ENCODE results near the gene KLHL10. TPM values are rescaled to one million over a fixed set of nuclear protein-coding genes. Genes with fewer than 3 reads are reported as not detected.
"Not testable (repeated sequence)": the region's sequence is repeated elsewhere in the genome, so short reads cannot be mapped to it uniquely, and the experiment has no call there.

Gene KLHL10
- total RNA-seq, 1 experiment from 2014 or later: not detected

DNA sequence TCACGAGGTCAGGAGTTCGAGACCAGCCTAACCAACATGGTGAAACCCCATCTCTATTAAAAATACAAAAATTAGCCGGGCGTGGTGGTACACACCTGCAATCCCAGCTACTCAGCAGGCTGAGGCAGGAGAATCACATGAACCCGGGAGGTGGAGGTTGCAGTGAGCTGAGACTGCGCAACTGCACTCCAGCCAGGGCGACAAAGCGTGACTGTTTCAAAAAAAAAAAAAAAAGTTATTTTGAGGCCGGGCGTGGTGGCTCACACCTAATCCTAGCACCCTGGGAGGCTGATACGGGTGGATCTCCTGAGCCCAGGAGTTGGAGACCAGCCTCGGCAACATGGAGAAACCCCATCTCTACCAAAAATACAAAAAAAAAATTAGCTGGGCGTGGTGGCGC is 13.8 kb downstream of the KLHL10 start:
- not testable (repeated sequence) for DNase-seq (ENCODE audit: low read depth)

DNA sequence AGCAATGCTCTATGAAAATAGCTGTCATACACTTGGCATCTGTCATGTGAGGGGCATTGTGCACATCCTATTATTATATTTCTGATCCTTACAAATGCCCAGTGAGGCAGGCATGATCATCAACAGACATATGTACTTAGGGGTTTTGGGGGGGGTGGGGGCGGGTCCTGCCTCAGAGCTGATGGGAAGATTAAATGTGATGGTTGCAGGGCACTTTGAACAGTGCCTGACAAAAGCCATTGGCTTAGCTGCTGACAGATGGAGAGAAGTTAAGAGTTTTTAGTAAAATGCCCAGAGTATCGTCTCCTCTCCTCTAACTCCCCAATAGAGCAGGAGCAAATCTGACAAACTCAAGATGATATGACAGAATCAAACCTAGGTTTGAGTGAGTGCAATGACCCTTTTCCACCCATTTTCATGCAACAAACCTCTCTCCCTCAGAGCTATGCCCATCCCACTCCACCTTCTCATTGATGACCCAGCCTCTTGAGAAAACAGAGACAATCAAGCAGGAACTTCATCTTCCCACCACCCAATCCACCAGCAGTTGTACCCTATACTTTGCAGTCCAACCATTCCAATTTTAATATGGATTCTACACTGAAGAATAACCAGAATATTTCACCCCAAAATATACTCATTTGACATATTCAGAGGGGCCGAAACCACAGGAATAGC is 22.8 kb downstream of the KLHL10 start:
- no peak for DNase-seq (ENCODE audit: low read depth)

DNA sequence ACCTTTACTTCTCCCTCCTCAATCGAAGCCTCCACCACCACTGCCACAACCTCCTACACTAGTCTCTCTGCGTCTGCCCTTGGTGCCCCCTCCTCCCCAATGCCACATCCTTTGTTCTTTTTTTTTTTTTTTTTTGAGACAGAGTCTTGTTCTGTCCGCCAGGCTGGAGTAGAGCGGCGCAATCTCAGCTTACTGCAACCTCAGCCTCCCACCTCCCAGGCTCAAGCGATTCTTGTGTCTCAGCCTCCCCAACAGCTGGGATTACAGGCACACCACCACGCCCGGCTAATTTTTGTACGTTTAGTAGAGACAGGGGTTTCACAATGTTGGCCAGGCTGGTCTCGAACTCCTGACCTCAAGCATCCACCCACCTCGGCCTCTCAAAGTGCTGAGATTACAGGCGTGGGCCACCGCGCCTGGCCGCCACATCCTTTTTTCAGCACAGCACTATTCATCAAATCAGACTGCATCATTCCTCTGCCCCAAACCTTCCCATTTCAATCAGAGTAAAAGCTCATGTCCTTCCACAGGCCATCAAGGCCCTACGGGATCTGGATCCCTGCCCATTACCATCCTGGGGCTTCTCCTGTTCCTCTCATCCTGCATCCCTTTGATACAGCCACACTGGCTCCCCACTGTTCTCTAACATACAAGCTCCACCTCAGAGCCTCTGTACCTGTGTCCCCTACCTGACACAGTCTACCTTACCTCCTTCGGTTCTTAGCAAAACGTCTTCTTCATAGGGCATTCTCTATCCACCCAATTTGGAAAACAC is 25.6 kb downstream of the KLHL10 start:
- DNase-seq (ENCODE audit: low read depth): no peak

DNA sequence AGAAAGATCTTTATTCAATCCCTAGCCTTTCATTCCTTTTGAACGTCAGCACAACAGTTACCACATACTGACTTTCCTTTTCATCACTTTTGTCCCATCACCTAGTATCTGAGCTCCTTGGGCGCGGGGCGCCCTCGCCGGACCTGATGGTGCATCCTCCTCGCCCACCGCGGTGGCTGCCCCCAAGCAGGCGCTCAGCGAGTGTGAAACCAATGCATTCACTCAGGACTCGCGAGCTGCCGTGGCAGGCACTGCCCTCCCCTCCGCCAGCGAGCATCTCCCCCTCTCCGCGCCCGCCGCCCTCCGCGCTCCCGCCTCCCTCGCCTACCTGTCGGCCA is 26.8 kb downstream of the KLHL10 start:
- DNase-seq (ENCODE audit: low read depth): peak; percentile 11

DNA sequence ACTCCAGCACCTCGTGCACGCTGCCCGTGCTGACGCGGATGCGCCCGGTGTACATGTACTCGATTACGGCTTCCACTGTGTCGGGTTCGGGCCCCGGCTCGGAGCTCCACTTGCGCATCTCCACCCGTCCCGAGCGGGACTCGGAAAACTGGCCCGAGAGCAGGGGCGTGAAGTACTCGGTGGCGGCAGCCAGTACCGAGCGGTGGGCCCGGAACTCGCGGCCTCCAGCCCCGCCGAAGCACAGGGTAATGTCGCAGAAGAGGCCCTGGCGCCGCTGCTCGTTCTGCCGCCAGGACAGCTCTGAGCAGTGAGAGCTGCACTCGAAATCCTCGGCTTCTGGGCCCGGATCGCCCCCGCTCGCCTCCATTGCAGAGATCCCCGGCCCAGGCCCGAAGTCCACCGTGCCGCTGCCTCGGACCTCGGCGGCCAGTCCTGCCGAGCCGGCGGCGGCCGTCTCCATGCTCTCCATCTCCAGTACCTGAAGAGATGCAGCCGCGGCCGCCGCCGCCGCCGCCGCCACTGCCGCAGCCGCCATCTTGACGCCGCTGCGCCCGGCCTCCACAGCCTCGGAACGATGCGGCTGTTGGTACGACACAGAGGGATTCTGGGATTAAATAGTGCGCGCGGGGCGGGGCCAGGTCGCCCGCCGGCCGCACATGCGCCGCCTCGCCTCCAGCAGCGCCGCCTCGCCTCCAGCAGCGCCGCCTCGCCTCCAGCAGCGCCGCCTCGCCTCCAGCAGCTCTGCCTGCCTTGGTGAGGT is 27.4 kb downstream of the KLHL10 start, which contains the start of gene KLHL11:
TSS of gene KLHL11 (minus strand) at position 588 of the 760 bp plus-strand sequence. CDS start at position 535, 53 bp downstream.
- DNase-seq (ENCODE audit: low read depth): peak; percentile 84

DNA sequence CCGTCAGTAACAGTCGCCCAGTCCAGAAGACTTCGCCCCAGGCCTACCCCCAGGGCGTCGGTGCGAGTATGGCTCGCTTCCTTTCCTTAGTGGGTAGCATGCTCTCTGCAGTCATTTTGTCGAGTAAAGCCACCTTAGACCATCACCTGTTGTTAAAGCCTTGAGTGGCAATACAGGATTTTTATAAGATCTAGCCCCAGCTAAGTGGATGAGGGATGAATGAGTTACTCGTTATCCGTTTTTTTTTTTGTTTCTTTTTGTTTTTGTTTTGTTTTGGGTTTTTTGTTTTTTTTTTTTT is 27.9 kb downstream of the KLHL10 start:
- DNase-seq (ENCODE audit: low read depth): no peak

DNA sequence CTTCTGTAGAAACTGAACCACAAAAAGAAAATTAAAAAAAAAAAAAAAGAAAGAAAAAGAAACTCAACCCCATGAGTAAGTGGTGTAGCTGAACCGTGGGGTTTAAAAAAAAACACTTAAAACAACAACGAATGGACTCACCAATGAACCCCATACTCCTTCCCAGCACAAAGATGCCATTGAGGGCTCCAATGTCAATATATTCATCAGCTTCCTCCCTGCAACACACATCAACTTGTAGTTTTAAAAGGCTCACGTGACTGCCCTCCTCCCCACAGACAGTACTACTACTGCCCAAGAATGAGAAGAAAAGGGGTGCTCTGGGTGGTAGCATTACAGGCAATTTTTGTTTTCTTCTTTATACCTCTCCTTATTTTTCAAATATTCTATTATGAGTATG is 30.9 kb downstream of the KLHL10 start:
- peak; percentile 10 for DNase-seq (ENCODE audit: low read depth)

DNA sequence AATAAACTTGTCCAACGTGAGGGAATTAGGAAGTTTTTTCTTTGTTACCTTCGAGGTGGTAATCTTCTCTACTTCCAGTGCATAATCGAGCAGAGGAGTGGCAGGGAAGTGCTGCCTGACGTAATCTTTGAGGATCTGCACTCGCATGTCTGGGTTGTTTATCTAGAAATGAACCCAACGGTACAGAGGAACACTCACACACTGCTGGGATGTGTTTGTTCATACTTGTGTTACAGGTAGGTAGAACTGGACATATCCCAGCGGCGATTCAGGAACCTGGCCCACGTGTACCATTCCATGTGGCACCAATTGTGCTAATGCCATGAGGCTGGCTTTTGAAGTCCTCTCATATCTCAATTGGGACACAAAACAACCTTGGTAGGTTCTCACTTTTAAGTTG is 31.8 kb downstream of the KLHL10 start:
- DNase-seq (ENCODE audit: low read depth): no peak

DNA sequence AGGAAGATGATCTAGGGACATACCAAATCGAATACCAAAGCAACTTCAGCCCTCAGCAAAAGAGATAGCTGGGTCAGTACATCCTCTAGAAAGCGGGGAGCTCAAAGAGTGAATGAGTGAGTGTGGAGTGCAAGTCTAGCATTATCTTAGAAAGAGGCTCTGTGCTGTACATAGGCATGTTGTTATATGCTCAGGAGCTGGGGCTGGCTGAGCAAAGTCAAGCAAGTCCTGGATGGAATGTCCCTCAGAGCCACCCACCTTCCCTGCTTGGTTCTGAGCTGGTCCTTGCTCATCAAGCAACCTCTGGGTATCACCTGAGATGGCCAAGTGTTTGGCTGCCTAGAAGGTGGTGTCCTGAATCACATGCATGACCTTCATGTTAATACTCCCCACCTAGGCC is 32.5 kb downstream of the KLHL10 start:
- DNase-seq (ENCODE audit: low read depth): no peak

DNA sequence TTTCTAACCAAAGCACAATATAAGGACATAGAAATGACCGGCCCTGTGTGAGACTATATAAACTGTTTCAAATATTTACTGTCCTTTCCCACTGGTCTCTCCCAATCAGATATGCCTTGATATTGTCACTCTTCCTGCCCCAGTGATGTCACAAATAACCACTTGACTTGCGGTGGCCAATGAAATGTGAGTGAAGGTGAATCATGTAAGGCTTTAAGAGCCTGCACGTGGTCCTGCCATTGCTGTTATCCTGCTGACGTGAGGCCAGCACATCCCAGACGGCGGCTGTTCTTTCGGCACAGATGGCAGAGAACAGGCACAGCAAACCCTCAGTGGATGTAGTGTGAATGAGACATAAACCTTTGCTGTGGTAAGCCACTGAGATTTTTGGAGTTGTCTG is 33.0 kb downstream of the KLHL10 start:
- no peak for DNase-seq (ENCODE audit: low read depth)

DNA sequence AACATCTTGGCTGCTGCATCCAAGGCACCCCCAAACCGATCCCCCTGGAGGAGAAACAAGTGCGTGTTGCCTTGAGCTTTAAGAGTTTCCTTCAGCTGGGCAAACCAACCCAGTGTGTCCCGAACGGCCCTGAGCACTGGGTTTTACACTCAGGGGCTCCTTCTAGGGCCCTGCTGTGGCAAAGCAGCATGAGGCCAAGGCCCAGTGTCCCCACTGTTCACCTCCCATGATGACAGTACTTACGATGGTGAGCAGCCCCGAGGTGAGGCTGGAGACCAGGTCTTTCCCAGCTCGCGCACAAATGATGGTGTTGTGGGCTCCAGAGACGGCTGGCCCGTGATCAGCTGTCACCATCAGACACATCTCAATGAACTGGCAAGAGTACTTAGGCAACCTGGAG is 34.2 kb downstream of the KLHL10 start:
- no peak for DNase-seq (ENCODE audit: low read depth)

DNA sequence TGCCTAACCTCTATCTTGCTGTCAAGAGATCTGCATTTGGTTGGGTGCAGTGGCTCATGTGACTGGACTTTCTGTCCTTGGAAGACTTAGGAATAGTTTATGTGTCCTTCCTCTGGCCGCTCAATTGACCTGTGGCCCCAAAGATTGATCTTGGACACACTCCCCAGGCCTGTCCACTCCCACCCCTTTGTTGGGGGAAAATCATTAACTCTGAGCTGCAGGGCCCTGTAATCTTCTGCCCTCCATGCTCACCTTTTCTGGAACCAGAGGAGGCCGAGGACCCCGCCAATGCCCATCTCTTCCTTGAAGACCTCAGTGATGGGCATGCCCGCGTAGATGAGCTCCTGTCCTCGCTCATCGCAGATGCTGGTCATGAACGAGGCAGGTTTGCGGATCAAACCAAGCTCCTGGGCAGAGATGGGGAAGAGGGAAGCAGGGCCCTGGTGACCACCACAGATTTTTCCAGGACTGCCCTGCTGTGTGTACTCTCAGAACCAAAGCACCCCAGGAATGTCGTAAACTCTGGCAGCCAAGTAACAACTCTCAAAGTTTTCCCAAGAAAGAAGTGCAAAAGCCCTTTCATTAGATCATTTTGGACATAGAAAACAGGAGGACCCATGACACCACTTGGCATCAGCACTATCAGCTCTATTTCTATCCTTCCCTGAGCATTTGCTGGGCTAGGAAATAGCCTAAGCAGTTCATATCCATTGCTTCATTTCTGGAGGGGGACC is 36.1 kb downstream of the KLHL10 start:
- DNase-seq (ENCODE audit: low read depth): no peak

DNA sequence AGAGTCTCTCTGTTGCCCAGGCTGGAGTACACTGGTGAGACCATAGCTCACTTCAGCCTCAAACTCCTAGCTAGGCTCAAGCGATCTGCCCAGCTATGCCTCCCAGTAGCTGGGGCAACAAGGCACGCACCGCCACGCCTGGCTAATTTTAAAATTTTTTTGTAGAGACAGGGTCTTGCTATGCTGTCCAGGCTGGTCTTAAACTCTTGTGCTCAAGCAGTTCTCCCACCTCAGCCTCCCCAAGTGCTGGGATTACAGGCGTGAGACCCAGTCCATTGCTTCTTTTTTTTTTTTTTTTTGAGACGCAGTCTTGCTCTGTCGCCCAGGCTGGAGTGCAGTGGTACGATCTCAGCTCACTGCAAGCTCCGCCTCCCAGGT is 36.7 kb downstream of the KLHL10 start:
- DNase-seq (ENCODE audit: low read depth): not testable (repeated sequence)

DNA sequence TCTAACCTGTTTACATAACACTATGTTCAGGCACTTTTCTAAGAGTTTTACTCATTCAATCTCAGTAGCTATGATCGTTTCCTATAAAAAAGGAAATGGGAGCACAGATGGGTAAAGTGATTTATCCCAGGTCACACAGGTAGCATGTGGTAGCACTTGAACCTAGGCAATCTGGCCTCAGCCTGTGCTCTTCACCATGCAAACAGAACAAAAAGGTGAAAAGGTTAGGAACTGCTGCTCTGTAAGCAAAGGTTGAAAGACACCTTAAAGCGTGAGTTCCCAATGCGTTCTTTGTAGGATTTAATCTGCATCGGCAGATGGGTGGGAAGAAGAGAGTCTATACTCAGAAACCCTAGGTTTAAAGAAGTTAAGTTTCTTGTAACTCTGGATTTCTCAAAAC is 42.5 kb downstream of the KLHL10 start:
- DNase-seq (ENCODE audit: low read depth): no peak

DNA sequence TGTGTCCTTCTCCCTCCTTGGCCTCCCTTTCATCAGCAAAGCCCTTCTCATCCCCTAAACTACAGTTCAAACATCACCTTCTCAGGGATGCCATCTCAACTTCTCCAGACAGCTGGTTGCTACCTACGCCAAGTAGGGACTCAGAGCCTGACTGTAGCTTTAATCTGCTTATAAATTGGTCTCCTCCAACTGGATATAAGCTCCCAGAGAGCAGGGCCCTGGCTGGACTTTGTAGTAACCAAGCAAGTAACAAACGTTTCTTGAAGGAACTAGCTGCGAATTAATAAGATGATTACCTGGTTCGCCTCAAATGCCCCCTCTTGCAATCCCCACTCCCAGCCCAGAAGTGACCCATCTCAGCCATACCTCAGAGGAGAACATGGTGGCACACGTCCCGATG is 45.1 kb downstream of the KLHL10 start:
- DNase-seq (ENCODE audit: low read depth): no peak

DNA sequence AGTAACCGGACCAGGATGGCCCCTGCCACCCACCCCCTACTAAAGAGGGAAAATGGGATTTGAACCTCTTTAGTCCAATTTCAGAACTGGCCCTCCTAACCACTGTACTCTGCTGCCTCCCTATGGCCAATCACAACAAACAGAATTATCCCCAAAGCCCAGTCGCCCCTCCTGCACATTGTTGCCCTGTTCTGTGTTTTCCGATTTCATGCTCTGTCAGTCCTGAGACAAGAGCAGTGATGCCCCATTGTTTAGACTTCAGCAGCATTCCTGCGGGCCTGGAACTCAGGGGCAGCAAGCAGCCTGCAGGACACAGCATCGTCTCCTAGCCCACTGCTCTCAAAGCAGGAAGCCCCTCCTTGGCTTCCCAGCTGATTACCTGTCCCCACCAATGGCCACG is 48.1 kb downstream of the KLHL10 start:
- no peak for DNase-seq (ENCODE audit: low read depth)

DNA sequence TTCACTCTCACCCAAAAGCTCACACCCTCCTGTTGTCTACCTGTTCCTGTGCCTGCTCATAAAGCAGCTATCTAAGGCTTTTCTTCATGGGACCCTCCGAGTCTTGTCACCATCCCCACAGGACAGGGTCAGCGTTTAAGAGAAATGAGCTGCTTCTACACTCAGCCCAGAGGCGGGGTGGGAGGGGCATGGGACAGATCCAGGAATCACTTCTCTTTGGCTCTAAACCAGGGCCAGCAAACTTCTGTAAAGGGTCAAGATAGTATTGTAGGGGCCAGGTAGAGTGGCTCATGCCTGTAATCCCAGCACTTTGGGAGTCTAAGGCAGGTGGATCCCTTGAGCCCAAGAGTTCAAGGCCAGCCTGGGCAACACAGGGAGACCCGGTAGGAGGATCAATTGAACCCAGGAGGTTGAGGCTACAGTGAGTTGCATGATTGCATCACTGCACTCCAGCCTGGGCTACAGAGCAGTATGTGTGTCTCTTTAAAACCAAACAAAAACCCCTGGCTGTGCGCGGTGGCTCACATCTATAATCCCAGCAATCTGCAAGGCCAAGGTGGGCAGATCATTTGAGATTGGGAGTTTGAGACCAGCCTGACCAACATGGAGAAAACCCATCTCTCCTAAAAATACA is 50.8 kb downstream of the KLHL10 start:
- no peak for DNase-seq (ENCODE audit: low read depth)

DNA sequence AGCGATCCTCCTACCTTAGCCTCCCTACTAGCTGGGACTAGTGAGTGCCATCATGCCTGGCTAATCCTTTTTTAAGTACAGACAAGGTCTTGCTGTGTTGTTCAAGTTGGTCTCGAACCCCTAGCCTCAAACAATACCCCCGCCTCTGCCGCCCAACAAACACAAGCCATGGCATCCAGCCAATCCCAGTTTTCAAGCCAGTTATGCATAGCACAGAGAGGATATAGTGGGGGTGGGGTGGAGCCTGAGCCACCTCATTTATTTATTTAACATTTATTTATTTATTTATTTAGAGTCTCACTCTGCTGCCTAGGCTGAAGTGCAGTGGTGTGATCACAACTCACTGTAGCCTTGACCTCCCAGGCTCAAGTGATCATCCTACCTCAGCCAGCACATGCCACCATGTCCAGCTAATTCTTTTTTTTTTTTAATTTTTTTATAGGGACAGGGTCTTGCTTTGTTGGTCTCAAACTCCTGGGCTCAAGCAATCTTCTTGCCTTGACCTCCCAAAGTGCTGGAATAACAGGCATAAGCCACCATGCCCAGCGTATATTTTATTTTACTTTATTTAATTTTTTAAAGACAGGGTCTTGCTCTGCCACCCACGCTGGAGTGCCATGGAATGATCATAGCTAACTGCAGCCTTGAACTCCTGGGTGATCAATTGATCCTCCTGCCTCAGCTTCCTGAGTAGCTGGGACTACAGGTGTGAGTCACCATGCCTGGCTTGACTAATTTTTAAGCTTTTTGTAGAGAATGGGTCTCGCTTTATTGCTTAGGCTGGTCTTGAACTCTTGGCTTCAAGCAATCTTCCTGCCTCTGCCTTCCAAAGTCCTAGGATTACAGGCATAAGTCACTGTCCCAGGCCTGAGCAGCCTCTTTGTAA is 53.8 kb downstream of the KLHL10 start:
- DNase-seq (ENCODE audit: low read depth): no peak

DNA sequence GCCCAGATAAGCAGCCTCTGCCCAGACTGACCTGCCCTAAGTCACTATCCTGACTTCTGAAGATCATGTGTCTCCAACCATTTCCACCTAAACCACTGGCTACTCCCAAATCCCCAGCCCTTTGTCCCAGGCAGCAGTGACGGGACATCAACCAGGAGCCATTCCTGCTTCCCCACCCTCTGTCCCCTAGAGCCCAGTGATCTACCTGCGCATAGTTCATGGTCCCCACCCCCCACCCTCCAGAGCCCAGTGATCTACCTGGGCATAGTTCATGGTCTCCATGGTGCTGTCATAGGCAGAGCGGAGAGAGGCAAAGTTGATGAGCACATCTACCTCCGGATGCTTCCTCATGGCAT is 54.4 kb downstream of the KLHL10 start:
- DNase-seq (ENCODE audit: low read depth): no peak

DNA sequence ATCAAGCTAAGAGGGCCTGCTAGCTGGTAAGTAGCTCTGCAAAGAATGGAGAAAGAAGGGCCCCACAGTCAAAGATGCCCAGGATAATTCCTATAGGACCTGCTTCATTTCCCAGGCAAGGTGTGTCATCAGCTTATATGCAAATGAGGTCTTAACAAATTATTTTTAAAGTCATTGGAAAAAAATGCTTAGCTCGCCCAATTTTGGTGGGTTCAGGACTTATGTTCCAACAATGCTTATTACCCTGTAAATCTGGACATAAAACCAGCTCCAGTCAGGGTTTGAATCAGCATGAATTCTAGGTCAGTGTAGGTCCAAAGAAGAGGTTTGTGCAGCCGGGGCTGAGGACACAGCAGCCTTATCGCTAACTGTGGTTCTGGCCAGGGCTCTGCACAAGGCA is 55.8 kb downstream of the KLHL10 start:
- no peak for DNase-seq (ENCODE audit: low read depth)

DNA sequence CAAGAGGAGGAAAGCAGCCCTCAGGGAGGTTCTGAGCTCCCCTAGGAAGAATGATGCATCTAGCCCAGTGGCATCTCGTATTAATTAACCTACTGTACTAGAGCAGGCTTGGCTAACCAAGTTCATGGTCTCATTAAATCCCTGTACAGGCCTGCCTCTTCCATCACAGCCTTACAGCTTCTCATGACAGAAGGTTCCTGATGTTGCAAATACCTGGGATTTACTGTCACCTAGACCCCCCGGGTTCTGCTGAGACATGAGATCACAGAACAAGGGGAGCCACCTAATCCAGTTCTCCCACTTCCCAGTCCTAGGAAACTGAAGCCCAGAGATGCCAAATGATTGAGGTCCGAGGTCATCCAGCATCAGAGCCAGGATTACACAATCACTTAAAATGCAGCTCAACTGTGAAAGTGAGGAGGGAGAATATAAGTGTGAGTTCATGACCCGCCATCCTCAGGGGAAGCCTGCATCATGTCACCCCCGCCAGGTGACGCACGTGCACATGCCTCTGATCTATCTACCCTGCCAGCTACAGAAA is 57.2 kb downstream of the KLHL10 start:
- DNase-seq (ENCODE audit: low read depth): peak; percentile 91

Data from RPMI7951 (cell line).